ENCODE data around the gene NBPF11. TPM values are rescaled to one million over a fixed set of nuclear protein-coding genes. Genes with fewer than 3 reads are reported as not detected.
A peak's percentile ranks its signal among the peaks of the same experiment; 100 is the strongest.

NBPF11 gene
- total and polyA plus RNA-seq, 2 donors from 2014 or later, result 5.2 to 12.3 TPM

- no peak overlapping the region for H3K4me3 ChIP-seq (ENCODE audit: low read length in 3 of 3)
- FAIRE-seq (no peak), DNase-seq (peak in 4 of 5 donors; percentile 13 to 63 (median 32))
- TF ChIP-seq CTCF (IDR thresholded peaks at IDR 0.05; ENCODE audit: borderline replicate concordance, extremely low read depth, insufficient read depth), result no peak
- H3K4me1 ChIP-seq (ENCODE audit: control insufficient read depth in 2 of 3, insufficient read depth in 2 of 3, low read depth in 1 of 3, low read length in 3 of 3), result no peaks in the 10 kb centered on the region
- H3K9me3 ChIP-seq (ENCODE audit: control insufficient read depth in 2 of 3, insufficient read depth in 1 of 3, low read length in 3 of 3), result no peaks in the 10 kb centered on the region
- no peaks in the 10 kb centered on the region for H3K27me3 ChIP-seq (ENCODE audit: control insufficient read depth, insufficient read depth, low read length)
- H3K27ac ChIP-seq (ENCODE audit: low read depth in 2 of 2, low read length in 2 of 2), result no peak overlapping the region
- no peaks in the 10 kb centered on the region for H3K36me3 ChIP-seq (ENCODE audit: control insufficient read depth in 2 of 3, insufficient read depth in 3 of 3, low read length in 3 of 3)
- no peak overlapping the region for H3K9ac ChIP-seq (ENCODE audit: low read length in 3 of 3)
- intact Hi-C loops (cut with DNase I), result no loop called here
These were observed 14.7 kb upstream of the NBPF11 start for GRCh38 chr1:148166558-148167492.

GRCh38 chr1:148162363-148162762, 10.3 kb upstream of the NBPF11 start:
- Histone ChIP-seq H3K36me3 (ENCODE audit: control insufficient read depth in 2 of 3, insufficient read depth in 3 of 3, low read length in 3 of 3) (no peaks in the 10 kb centered on the region), H3K9ac (ENCODE audit: low read length in 3 of 3) (no peak overlapping the region), H3K27ac (ENCODE audit: low read depth in 2 of 2, low read length in 2 of 2) (no peak overlapping the region), H3K4me1 (ENCODE audit: control insufficient read depth in 2 of 3, insufficient read depth in 2 of 3, low read depth in 1 of 3, low read length in 3 of 3) (no peaks in the 10 kb centered on the region), H3K4me3 (ENCODE audit: low read length in 3 of 3) (no peak overlapping the region), H3K27me3 (ENCODE audit: control insufficient read depth, insufficient read depth, low read length) (peaks cover 2% of the 10 kb centered on the region), H3K9me3 (ENCODE audit: control insufficient read depth in 2 of 3, insufficient read depth in 1 of 3, low read length in 3 of 3) (no peaks in the 10 kb centered on the region)
- no peak for TF ChIP-seq CTCF (IDR thresholded peaks at IDR 0.05; ENCODE audit: borderline replicate concordance, extremely low read depth, insufficient read depth)
- intact Hi-C loops (cut with DNase I), result no loop called here
- DNase-seq (peak in 1 of 5 donors; percentile 35), FAIRE-seq (no peak)

DNA sequence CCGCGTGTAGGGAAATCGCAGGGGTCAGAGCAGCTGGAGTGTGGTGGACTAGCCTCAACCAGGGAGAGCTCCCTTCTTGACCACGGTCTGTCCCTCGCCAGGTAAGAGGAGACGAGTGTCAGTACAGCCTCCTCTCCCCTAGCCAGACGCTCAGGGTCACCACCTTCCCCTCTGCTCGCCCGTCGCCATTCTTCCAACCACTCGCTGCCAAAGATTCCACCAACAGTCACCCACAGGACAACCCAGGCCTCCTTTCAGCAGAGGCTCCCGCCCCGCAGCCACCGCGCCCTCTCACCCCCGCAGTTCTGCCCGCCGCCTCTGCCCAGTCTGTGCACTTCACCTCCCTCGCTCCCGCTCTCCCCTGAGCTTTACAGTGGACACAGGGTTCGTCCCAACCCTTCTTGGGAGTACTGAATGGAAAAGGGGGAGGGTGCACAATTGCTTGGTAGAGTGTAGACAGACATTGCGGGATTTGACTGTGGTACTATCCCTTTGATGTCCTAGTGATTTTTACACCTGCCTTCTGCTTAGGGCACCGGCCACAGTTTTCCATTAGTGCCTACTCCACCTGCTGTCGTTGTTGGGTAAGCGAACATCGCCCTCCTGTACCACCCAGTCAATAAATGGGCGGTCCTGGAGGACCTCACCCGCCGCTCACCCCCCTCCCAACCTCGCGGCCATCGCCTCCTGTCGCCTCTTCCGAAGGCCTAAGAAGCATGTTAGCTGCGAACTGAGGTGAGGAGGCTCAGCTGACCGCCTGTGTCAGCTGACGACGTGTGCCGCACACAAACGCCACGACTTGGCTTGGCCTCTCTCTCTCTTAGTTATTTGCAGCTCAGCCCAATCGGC, 9.2 kb upstream of the NBPF11 start:
- intact Hi-C loops (cut with DNase I), result no loop called here
- TF ChIP-seq CTCF (IDR thresholded peaks at IDR 0.05; ENCODE audit: borderline replicate concordance, extremely low read depth, insufficient read depth), result no peak
- peak in 2 of 5 donors; percentile 48 to 61 for DNase-seq

More for the DNA sequence above, 9.2 kb upstream of the NBPF11 start:
- no peaks in the 10 kb centered on the region for H3K36me3 ChIP-seq (ENCODE audit: control insufficient read depth in 2 of 3, insufficient read depth in 3 of 3, low read length in 3 of 3)
- no peaks in the 10 kb centered on the region for H3K4me1 ChIP-seq (ENCODE audit: control insufficient read depth in 2 of 3, insufficient read depth in 2 of 3, low read depth in 1 of 3, low read length in 3 of 3)
- FAIRE-seq, result no peak
- H3K27me3 ChIP-seq (ENCODE audit: control insufficient read depth, insufficient read depth, low read length), result peaks cover 2% of the 10 kb centered on the region
- no peak overlapping the region for H3K9ac ChIP-seq (ENCODE audit: low read length in 3 of 3)
- no peak overlapping the region for H3K27ac ChIP-seq (ENCODE audit: low read depth in 2 of 2, low read length in 2 of 2)
- no peak overlapping the region for H3K4me3 ChIP-seq (ENCODE audit: low read length in 3 of 3)
- no peaks in the 10 kb centered on the region for H3K9me3 ChIP-seq (ENCODE audit: control insufficient read depth in 2 of 3, insufficient read depth in 1 of 3, low read length in 3 of 3)
